Nephron progenitor cell (in vitro differentiated cells): ENCODE measurements around the gene SHB.

Experiments used
- DNase-seq: peaks from one replicate; pipeline ENCODE4 v3.0.0; 2021
- H3K27ac Mint-ChIP-seq: 2 replicates; pipeline ENCODE4 v1.8.0; 2021; ENCODE audit warnings: mild to moderate bottlenecking, moderate library complexity, mixed read lengths
- H3K27me3 Mint-ChIP-seq: 2 replicates; pipeline ENCODE4 v1.8.0; 2021; ENCODE audit warnings: mild to moderate bottlenecking, low read depth, mixed read lengths; ENCODE audit not compliant: poor library complexity
- H3K36me3 Mint-ChIP-seq: 2 replicates; pipeline ENCODE4 v1.8.0; 2021; ENCODE audit warnings: low read depth, mixed read lengths
- H3K4me1 Mint-ChIP-seq: 2 replicates; pipeline ENCODE4 v1.8.0; 2021; ENCODE audit warnings: mixed read lengths
- H3K4me3 Mint-ChIP-seq: 2 replicates; pipeline ENCODE4 v1.8.0; 2021; ENCODE audit warnings: mild to moderate bottlenecking, moderate library complexity, mixed read lengths
- H3K9me3 Mint-ChIP-seq: 2 replicates; pipeline ENCODE4 v1.8.0; 2021; ENCODE audit warnings: mild to moderate bottlenecking, moderate library complexity, mixed read lengths
- CTCF ChIP-seq: fragments of 200-600 bp; sonication (generic); IDR thresholded peaks from 2 replicates; pipeline ENCODE4 v1.5.0; 2021; ENCODE audit warnings: antibody characterized with exemption

Gene SHB

GRCh38 chr9:38067859-38068681 lies 957 bp downstream of the SHB start:
- no peaks in the 10 kb centered on the region for H3K9me3 Mint-ChIP-seq
- DNase-seq = peak; percentile 49
- no peaks in the 10 kb centered on the region for H3K36me3 Mint-ChIP-seq
- H3K27me3 Mint-ChIP-seq = peaks cover 17% of the 10 kb centered on the region
- H3K4me3 Mint-ChIP-seq = peak overlapping the region; percentile 87
- H3K27ac Mint-ChIP-seq = no peak overlapping the region
- TF ChIP-seq CTCF = no peak
- peaks cover 65% of the 10 kb centered on the region for H3K4me1 Mint-ChIP-seq

GRCh38 chr9:38066914-38067858 lies 1.8 kb downstream of the SHB start:
- Mint-ChIP-seq H3K9me3 (no peaks in the 10 kb centered on the region), H3K4me1 (peaks cover 74% of the 10 kb centered on the region), H3K36me3 (no peaks in the 10 kb centered on the region), H3K4me3 (peak overlapping the region; percentile 87), H3K27me3 (peaks cover 11% of the 10 kb centered on the region), H3K27ac (no peak overlapping the region)
- TF ChIP-seq CTCF = no peak
- DNase-seq = peak; percentile 50

- peaks cover 10% of the 10 kb centered on the region for H3K27me3 Mint-ChIP-seq
- no peaks in the 10 kb centered on the region for H3K9me3 Mint-ChIP-seq
- no peaks in the 10 kb centered on the region for H3K36me3 Mint-ChIP-seq
- H3K4me3 Mint-ChIP-seq = peak overlapping the region; percentile 87
- no peak overlapping the region for H3K27ac Mint-ChIP-seq
- no peak for DNase-seq
- H3K4me1 Mint-ChIP-seq = peaks cover 80% of the 10 kb centered on the region
- TF ChIP-seq CTCF = peak; percentile 7
These were observed 2.7 kb downstream of the SHB start for GRCh38 chr9:38066197-38066913.

- no peak for DNase-seq
- Mint-ChIP-seq H3K27ac (no peak overlapping the region), H3K4me3 (peak overlapping the region; percentile 87), H3K4me1 (peaks cover 80% of the 10 kb centered on the region), H3K27me3 (peaks cover 10% of the 10 kb centered on the region), H3K36me3 (no peaks in the 10 kb centered on the region), H3K9me3 (no peaks in the 10 kb centered on the region)
- no peak for TF ChIP-seq CTCF
These were observed 3.5 kb downstream of the SHB start for GRCh38 chr9:38065369-38066075.

- no peak overlapping the region for H3K4me3 Mint-ChIP-seq
- no peaks in the 10 kb centered on the region for H3K9me3 Mint-ChIP-seq
- no peak for TF ChIP-seq CTCF
- DNase-seq = no peak
- no peak overlapping the region for H3K27ac Mint-ChIP-seq
- peaks cover 10% of the 10 kb centered on the region for H3K27me3 Mint-ChIP-seq
- H3K4me1 Mint-ChIP-seq = peaks cover 77% of the 10 kb centered on the region
- H3K36me3 Mint-ChIP-seq = no peaks in the 10 kb centered on the region
These were observed 4.1 kb downstream of the SHB start for GRCh38 chr9:38064842-38065368.
